ENCODE data around the gene AGPAT4.

GRCh38 chr6:161169035-161169434 lies 104.8 kb downstream of the AGPAT4 start:
- TF ChIP-seq CTCF (conservative IDR thresholded peaks at IDR 0.05) (no peak), EZH2 (IDR thresholded peaks at IDR 0.05; ENCODE audit: low read depth) (no peak)
